Peyer's patch (tissue), 4 donors: ENCODE data around the gene SCGB1A1. TPM values are rescaled to one million over a fixed set of nuclear protein-coding genes. Genes with fewer than 3 reads are reported as not detected.

ENCODE experiments used
- DNase-seq, 3 donors: peaks; one replicate each; pipeline ENCODE4 v3.0.0-alpha.2; 2017 to 2019
- H3K27ac ChIP-seq, 4 donors: fragments of 200-600 bp; sonication (generic); one replicate each; pipeline ENCODE4 v1.5.1; 2016 to 2019
- H3K27me3 ChIP-seq, 2 donors: fragments of 200-600 bp; sonication (generic); one replicate each; pipeline ENCODE4 v1.5.1; 2019
- H3K36me3 ChIP-seq, 3 donors: fragments of 200-600 bp; sonication (generic); one replicate each; pipeline ENCODE4 v1.5.1; 2016 to 2019
- H3K4me1 ChIP-seq, 4 donors: fragments of 200-600 bp; sonication (generic); one replicate each; pipeline ENCODE4 v1.5.1; 2016 to 2019
- H3K4me3 ChIP-seq, 4 donors: fragments of 200-600 bp; sonication (generic); 1 replicate in 3 of 4; 2 replicates in 1 of 4; pipeline ENCODE4 v1.5.1; 2016 to 2019; ENCODE audit warnings: mild to moderate bottlenecking in 1 of 4
- H3K9me3 ChIP-seq, 4 donors: fragments of 200-600 bp; sonication (generic); one replicate each; pipeline ENCODE4 v1.5.1; 2016 to 2019; ENCODE audit warnings: mild to moderate bottlenecking in 1 of 4
- CTCF ChIP-seq, 6 experiments: fragments of 450-650 bp in 4 of 6; fragments of 200-600 bp in 2 of 6; sonication (generic) in 1 of 6; IDR thresholded peaks; one replicate each; pipeline ENCODE4 v1.5.1; 2017 to 2019; ENCODE audit warnings: antibody characterized with exemption in 6 of 6, mild to moderate bottlenecking in 3 of 6, moderate library complexity in 1 of 6
- POLR2A ChIP-seq, 2 donors: fragments of 450-650 bp; IDR thresholded peaks; one replicate each; pipeline ENCODE4 v1.5.1; 2017; ENCODE audit warnings: antibody characterized with exemption in 2 of 2, mild to moderate bottlenecking in 2 of 2, moderate library complexity in 2 of 2
- total RNA-seq, 4 donors: library from RNA; depleted of rRNA; stranded (reverse); fragments of >200 nt; gene quantifications; one replicate each; pipeline ENCODE4 v1.1.0, GENCODE V29; 2016

The SCGB1A1 gene, protein sequence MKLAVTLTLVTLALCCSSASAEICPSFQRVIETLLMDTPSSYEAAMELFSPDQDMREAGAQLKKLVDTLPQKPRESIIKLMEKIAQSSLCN
- not detected for total RNA-seq

DNA sequence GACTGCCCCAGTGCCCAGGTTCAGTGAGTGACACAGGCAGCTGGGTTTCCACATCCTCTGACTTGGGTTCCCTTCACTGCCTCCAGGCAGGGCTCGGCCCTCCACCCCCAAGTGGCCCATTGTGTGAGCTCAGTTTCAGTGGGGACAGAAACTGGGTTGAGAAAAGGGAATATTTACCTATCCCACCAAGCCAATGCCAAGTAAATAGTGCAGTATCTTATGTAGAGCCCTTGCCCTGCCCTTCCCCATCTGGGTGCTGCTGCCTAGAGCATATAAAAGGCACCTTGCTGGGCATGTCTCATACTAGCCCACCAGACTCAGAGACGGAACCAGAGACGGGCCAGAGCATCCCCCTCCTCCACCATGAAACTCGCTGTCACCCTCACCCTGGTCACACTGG is at the start of gene SCGB1A1:
Gene SCGB1A1 (plus strand): TSS at position 301 of the 400 bp plus-strand sequence. CDS start 63 bp downstream, at position 364.
- Histone ChIP-seq H3K4me3 (no peak within 1 kb of the TSS), H3K27ac (peak within 1 kb of the TSS; percentile 7 to 51 (median 26)), H3K36me3 (no peaks in the 10 kb centered on the region), H3K4me1 (no peaks in the 10 kb centered on the region), H3K9me3 (no peaks in the 10 kb centered on the region), H3K27me3 (no peaks in the 10 kb centered on the region)
- TF ChIP-seq CTCF (IDR thresholded peaks at IDR 0.05): no peak
- TF ChIP-seq POLR2A (IDR thresholded peaks at IDR 0.05): no peak
- DNase-seq: no peak

DNA sequence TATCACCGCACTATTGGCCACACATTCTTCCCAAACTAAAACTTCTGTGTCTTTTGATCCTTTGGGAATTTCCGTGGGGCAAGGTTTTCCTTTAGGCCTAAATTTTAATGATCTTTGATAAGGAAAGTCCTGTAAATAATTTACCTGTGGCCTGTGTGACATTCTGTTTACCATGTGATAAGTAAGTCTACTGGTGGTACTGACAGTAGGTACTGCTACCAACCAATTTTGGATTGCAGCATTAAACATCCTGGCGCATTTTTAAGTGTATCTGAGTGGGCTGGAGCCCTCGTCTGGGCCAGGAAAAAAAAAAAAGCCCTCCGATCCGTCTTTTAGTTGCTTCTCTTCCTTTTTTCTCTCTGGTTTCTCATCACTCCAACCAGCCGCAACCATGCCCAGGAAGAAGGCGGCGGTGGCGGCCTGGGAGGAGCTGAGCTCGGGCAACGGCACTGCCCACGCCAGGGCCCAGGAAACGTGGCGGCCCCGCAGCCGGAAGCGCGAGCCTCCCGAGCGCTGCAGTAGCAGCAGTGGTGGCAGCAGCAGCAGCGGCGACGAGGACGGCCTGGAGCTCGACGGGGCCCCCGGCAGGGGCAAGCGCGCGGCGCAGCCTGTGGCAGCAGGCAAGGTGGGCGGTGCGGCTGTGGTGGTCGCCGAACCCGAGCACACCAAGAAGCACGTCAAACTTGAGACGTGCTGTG is 47.9 kb upstream of the SCGB1A1 start:
- H3K27ac ChIP-seq: peak overlapping the region; percentile 46 to 86 (median 62)
- no peaks in the 10 kb centered on the region for H3K27me3 ChIP-seq
- peaks cover 0 to 36% (median 0%) of the 10 kb centered on the region in 4 donors for H3K4me1 ChIP-seq
- no peaks in the 10 kb centered on the region for H3K36me3 ChIP-seq
- peak; percentile 52 to 76 (median 74) for DNase-seq
- H3K4me3 ChIP-seq: peak overlapping the region in 3 of 4 donors; percentile 9 to 39 (median 37)
- H3K9me3 ChIP-seq: no peaks in the 10 kb centered on the region
- TF ChIP-seq CTCF (IDR thresholded peaks at IDR 0.05): no peak
- TF ChIP-seq POLR2A (IDR thresholded peaks at IDR 0.05): no peak

DNA sequence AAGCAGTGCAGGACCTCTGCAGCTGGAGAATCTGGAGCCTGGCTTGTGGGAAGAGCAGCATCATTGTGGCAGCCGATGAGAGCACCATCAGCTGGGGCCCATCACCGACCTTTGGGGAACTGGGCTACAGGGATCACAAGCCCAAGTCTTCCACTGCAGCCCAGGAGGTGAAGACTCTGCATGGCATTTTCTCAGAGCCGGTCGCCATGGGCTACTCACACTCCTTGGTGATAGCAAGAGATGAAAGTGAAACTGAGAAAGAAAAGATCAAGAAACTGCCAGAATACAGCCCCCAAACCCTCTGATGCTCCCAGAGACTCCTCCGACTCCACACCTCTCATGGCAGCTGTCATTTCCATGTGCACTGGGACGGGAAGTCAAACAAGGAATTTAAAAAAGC is 46.0 kb upstream of the SCGB1A1 start:
- Histone ChIP-seq H3K4me3 (no peak overlapping the region), H3K27me3 (no peaks in the 10 kb centered on the region), H3K27ac (no peak overlapping the region), H3K36me3 (no peaks in the 10 kb centered on the region), H3K9me3 (no peaks in the 10 kb centered on the region), H3K4me1 (peaks cover 0 to 34% (median 0%) of the 10 kb centered on the region in 4 donors)
- no peak for DNase-seq
- TF ChIP-seq CTCF (IDR thresholded peaks at IDR 0.05) (no peak), POLR2A (IDR thresholded peaks at IDR 0.05) (no peak)

GRCh38 chr11:62373464-62374119 is 45.2 kb upstream of the SCGB1A1 start:
- H3K27ac ChIP-seq: no peak overlapping the region
- TF ChIP-seq CTCF (IDR thresholded peaks at IDR 0.05): no peak
- no peak for TF ChIP-seq POLR2A (IDR thresholded peaks at IDR 0.05)
- no peak for DNase-seq
- H3K36me3 ChIP-seq: no peaks in the 10 kb centered on the region
- H3K4me1 ChIP-seq: peaks cover 0 to 27% (median 0%) of the 10 kb centered on the region in 4 donors
- no peak overlapping the region for H3K4me3 ChIP-seq
- H3K27me3 ChIP-seq: no peaks in the 10 kb centered on the region
- no peaks in the 10 kb centered on the region for H3K9me3 ChIP-seq

DNA sequence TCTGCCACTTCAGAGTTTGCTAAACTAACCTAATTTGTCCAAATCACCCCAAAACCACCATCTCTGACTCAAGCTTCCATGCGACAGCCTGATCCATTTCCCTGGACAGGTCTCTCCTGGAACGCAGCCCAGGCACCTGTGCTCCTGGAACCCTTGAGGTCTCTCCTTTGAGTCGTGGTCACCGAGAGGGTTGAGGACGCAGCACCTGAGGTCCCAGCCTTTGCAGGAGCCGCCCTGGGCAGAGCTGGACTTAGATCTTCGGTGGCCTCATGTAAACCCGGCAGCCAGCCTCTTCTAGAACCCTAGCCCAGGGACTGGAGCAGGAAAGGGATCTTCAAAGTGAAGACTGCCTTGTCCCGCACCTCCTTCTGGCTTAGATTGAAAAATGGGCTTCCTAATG is 44.0 kb upstream of the SCGB1A1 start:
- Histone ChIP-seq H3K27ac (no peak overlapping the region), H3K4me3 (no peak overlapping the region), H3K36me3 (no peaks in the 10 kb centered on the region), H3K27me3 (no peaks in the 10 kb centered on the region), H3K9me3 (no peaks in the 10 kb centered on the region), H3K4me1 (peaks cover 0 to 18% (median 0%) of the 10 kb centered on the region in 4 donors)
- no peak for DNase-seq
- TF ChIP-seq POLR2A (IDR thresholded peaks at IDR 0.05) (no peak), CTCF (IDR thresholded peaks at IDR 0.05) (no peak)
